Posterior vena cava (tissue), 2 donors: ENCODE results near the gene RSAD2. TPM values are rescaled to one million over a fixed set of nuclear protein-coding genes. Genes with fewer than 3 reads are reported as not detected.
"Not testable (repeated sequence)": the region's sequence is repeated elsewhere in the genome, so short reads cannot be mapped to it uniquely, and the experiment has no call there.

Experiments used
- DNase-seq: peaks from one replicate; pipeline ENCODE4 v3.0.0-alpha.2; 2020; ENCODE audit warnings: low spot score
- intact Hi-C, 2 donors: fragments of 100-400 bp; cut with DNase I; formaldehyde crosslinking; loops; one replicate each; pipeline versions ENCODE4 v1.14.1 to v1.14.2; 2022 to 2023
- long read RNA-seq, 2 donors: library from polyadenylated mRNA; unstranded; transcript quantifications; one replicate each; pipeline ENCODE4 v2.0.0, GENCODE V29; 2020 to 2021
- total RNA-seq, 2 donors: library from RNA; stranded (reverse); fragmentation: NEBNext Ultra II Directional; extraction: Animal tissue kit (Norgen Biotek cat#: 25700); gene quantifications; one replicate each; pipeline ENCODE4 v1.2.1, GENCODE V29; 2021
- donor health status: DM: yes; HTN: yes; CAD: no.
- donor health status: DM: yes; HTN: yes; CAD: no.

The RSAD2 gene
- 1 to 10 TPM; 3.8 to 6.9 TPM for total RNA-seq
- long read RNA-seq, donor 1, partial matches to known transcripts, result 0 of 1 reads
- long read RNA-seq, donor 1, other reads (novel, unspliced or antisense), result 1 of 1 reads
- long read RNA-seq, donor 2, partial matches to known transcripts, result 0 of 9 reads
- long read RNA-seq, donor 2, other reads (novel, unspliced or antisense), result 3 of 9 reads

- intact Hi-C loops, result no loop called here
- no peak for DNase-seq
Measured at GRCh38 chr2:6877402-6878304, at the start of gene RSAD2. TSS of gene RSAD2 (plus strand) at chr2:6877777. CDS start at chr2:6877801, 24 bp downstream.

GRCh38 chr2:6828299-6828584 is 49.3 kb upstream of the RSAD2 start:
- DNase-seq, result no peak

GRCh38 chr2:6831229-6831628 is 46.3 kb upstream of the RSAD2 start:
- intact Hi-C loops, result no loop called here
- DNase-seq, result no peak

More at GRCh38 chr2:6828299-6828584, 49.3 kb upstream of the RSAD2 start:
- intact Hi-C loops, result no loop called here

- intact Hi-C loops, result no loop called here
- DNase-seq, result no peak
Measured at GRCh38 chr2:6832596-6833299, 44.8 kb upstream of the RSAD2 start.

GRCh38 chr2:6833300-6833604 is 44.3 kb upstream of the RSAD2 start:
- no peak for DNase-seq
- intact Hi-C loops, result no loop called here

GRCh38 chr2:6834163-6834562 is 43.4 kb upstream of the RSAD2 start:
- intact Hi-C loops, result no loop called here

GRCh38 chr2:6835467-6835866 is 42.1 kb upstream of the RSAD2 start:
- intact Hi-C loops, result no loop called here
- DNase-seq, result no peak

More at GRCh38 chr2:6834163-6834562, 43.4 kb upstream of the RSAD2 start:
- DNase-seq, result no peak

GRCh38 chr2:6838673-6839319 is 38.8 kb upstream of the RSAD2 start:
- intact Hi-C loops, result no loop called here
- DNase-seq, result no peak

- intact Hi-C loops, result no loop called here
- DNase-seq, result no peak
Measured at GRCh38 chr2:6841537-6842287, 35.9 kb upstream of the RSAD2 start.

GRCh38 chr2:6845312-6845711 is 32.3 kb upstream of the RSAD2 start:
- intact Hi-C loops, result no loop called here

GRCh38 chr2:6845903-6846302 is 31.7 kb upstream of the RSAD2 start:
- DNase-seq, result no peak
- intact Hi-C loops, result no loop called here

More at GRCh38 chr2:6845312-6845711, 32.3 kb upstream of the RSAD2 start:
- no peak for DNase-seq

GRCh38 chr2:6846540-6846939 is 31.0 kb upstream of the RSAD2 start:
- intact Hi-C loops, result no loop called here
- no peak for DNase-seq

GRCh38 chr2:6846967-6847681 is 30.5 kb upstream of the RSAD2 start:
- no peak for DNase-seq
- intact Hi-C loops, result no loop called here

- no peak for DNase-seq
- intact Hi-C loops, result no loop called here
Measured at GRCh38 chr2:6852195-6852594, 25.4 kb upstream of the RSAD2 start.

GRCh38 chr2:6854416-6854815 is 23.2 kb upstream of the RSAD2 start:
- DNase-seq, result no peak

GRCh38 chr2:6855860-6856547 is 21.6 kb upstream of the RSAD2 start:
- intact Hi-C loops, result no loop called here
- DNase-seq, result no peak

More at GRCh38 chr2:6854416-6854815, 23.2 kb upstream of the RSAD2 start:
- intact Hi-C loops, result no loop called here

GRCh38 chr2:6856548-6856920 is 21.0 kb upstream of the RSAD2 start:
- no peak for DNase-seq
- intact Hi-C loops, result no loop called here

- intact Hi-C loops, DNase-seq: not testable (repeated sequence)
Measured at GRCh38 chr2:6858466-6859027, 19.0 kb upstream of the RSAD2 start.
